ENCODE results near the gene B4GALT6.
A peak's percentile ranks its signal among the peaks of the same experiment; 100 is the strongest.

B4GALT6 gene

DNA sequence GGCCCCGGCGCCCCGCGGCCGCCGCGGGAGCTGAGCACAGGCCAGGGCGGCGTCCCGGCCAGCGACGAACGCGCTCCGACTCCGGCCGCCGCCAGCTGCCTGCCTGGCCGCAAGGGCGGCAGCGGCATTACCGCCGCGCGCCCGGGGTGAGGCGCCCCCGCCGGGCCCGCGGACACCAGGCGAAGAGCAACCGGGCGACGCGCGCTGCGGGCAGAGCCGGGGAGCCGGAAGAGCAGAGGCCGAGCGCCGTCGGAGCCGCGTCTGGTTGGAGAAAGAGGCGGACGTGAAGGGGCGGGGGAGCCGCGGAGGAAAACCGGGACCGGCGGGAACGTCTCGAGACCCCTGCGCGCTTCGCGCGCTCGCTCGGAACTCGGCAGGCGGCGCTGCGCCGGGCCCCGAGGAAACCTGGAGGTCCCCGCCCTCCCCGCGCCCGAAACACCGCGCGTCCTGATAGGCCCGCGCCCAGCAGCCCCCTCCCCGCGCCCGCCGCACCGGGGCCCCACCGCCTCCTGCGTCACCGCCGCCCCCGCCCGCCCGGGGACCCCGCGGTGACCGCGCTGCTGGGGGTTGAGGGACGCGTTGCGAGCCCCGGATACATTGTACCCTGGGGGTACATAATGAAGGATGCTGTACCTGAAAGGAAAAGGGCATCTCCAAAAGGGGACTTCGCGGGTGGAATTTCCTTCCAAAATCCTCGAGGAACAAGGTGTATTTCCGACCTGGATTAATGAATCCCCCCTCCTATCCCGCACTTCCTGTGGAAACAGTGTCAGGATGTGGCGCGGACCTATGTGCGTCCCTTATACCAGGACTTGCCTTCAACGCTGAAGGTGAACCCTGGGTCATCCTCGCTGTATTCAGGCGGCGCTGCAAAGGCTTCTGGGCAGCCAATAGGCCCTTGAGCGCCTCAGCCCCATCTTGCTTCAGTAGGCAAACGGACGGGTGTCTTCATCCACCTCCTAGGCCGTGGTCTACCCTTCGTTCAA lies 1.0 kb upstream of the B4GALT6 start:
- Histone ChIP-seq H3K27ac (ENCODE audit: low read depth, low read length) (peak overlapping the region; percentile 40), H3K36me3 (ENCODE audit: control insufficient read depth, insufficient read depth, low read length) (no peaks in the 10 kb centered on the region), H3K4me1 (ENCODE audit: control insufficient read depth, insufficient read depth, low read length) (peaks cover 4% of the 10 kb centered on the region), H3K9ac (ENCODE audit: low read length) (no peak overlapping the region), H3K27me3 (ENCODE audit: control insufficient read depth, insufficient read depth, low read length) (no peaks in the 10 kb centered on the region), H3K4me3 (ENCODE audit: low read length) (peak overlapping the region; percentile 78)

DNA sequence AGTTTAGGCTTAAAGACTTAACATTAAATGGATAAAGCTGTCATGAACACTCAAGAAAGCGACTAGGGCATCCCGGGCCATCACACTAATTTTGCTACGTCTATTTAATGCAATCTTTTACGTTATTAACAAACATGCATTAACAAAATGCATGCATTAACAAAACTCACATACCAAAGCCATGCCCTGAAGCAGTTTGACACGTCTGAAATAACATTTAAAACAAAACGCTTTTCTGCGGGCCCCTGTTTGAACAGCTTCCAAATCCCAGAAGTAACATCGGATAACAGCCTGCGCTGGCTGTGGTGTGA lies 458 bp downstream of the B4GALT6 start:
- Histone ChIP-seq H3K4me3 (ENCODE audit: low read length) (peak overlapping the region; percentile 78), H3K27me3 (ENCODE audit: control insufficient read depth, insufficient read depth, low read length) (no peaks in the 10 kb centered on the region), H3K4me1 (ENCODE audit: control insufficient read depth, insufficient read depth, low read length) (peaks cover 4% of the 10 kb centered on the region), H3K36me3 (ENCODE audit: control insufficient read depth, insufficient read depth, low read length) (no peaks in the 10 kb centered on the region), H3K27ac (ENCODE audit: low read depth, low read length) (no peak overlapping the region), H3K9ac (ENCODE audit: low read length) (no peak overlapping the region)

DNA sequence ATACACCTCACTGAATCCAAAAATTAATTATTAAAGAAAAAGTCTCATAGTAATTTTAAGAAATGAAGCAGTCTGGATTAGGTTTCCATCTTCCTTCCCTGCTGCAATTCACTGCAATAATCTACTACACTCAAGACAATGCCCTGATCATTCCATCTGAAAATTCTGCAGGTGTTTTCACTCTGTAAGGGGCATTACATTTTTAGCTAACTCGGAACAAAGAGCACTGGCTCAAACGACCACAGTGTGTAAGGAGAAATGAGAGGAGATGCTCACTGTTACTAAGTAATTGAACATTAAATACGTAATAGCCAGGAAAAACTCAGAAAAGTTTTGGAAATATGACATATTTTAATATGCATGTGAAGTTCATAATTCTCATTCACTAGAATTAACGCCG lies 1.3 kb downstream of the B4GALT6 start:
- Histone ChIP-seq H3K4me3 (ENCODE audit: low read length) (no peak overlapping the region), H3K4me1 (ENCODE audit: control insufficient read depth, insufficient read depth, low read length) (peaks cover 4% of the 10 kb centered on the region), H3K27ac (ENCODE audit: low read depth, low read length) (no peak overlapping the region), H3K27me3 (ENCODE audit: control insufficient read depth, insufficient read depth, low read length) (no peaks in the 10 kb centered on the region), H3K9ac (ENCODE audit: low read length) (no peak overlapping the region), H3K36me3 (ENCODE audit: control insufficient read depth, insufficient read depth, low read length) (no peaks in the 10 kb centered on the region)

DNA sequence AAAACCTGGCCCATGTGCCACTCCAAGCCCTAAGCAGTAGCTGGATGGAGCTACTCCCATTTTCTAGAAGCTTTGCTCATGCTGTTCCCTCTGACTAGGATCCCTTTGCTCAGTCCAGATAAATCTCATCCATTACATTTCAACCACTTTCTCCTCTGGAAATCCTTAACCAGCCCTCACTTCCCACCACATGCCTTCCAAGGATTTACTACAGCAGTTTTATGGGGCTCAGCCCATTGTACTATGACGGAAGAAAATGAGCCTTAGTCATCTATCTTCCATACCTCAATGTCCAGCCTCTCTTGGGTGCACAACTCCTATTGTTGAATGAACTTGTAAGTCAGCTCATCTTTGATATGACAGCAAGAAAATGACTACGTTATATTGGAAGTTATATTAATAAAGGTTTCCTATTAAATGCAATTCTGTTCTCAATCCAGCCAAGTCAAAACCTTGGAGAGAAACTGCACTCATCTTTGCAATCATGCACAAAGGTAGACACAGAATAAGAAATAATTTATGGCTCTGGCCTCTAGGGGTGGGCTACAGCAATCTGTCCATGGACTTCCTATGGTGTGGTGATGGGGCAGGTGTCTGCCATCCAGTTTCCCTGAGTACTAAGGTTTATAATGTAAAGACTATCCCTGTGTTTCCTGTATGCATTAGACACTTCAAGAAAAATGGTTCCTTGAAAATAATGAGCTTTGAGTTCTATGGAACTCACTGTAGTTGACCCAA lies 3.4 kb downstream of the B4GALT6 start:
- Histone ChIP-seq H3K4me1 (ENCODE audit: control insufficient read depth, insufficient read depth, low read length) (peaks cover 4% of the 10 kb centered on the region), H3K36me3 (ENCODE audit: control insufficient read depth, insufficient read depth, low read length) (no peaks in the 10 kb centered on the region), H3K27ac (ENCODE audit: low read depth, low read length) (no peak overlapping the region), H3K9ac (ENCODE audit: low read length) (no peak overlapping the region), H3K27me3 (ENCODE audit: control insufficient read depth, insufficient read depth, low read length) (no peaks in the 10 kb centered on the region), H3K4me3 (ENCODE audit: low read length) (no peak overlapping the region)

DNA sequence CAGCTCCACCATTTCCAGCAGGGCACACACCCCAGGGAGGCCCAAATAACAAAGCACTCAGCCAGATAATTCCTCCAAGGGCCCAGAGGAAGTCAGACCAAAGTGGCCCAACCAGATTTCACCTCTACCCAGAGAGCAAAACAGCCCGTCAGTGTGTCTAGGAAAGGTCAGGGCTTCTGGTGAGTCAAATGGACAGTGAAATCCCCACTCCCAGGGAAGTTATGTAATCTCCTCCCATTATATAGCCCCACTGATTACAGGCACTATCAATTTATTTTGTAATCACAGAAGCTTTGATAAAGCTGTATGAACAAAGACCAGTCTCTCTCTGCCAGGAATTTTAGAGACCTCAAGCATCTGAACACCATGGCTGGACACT lies 4.0 kb downstream of the B4GALT6 start:
- no peak overlapping the region for H3K9ac ChIP-seq (ENCODE audit: low read length)
- H3K4me3 ChIP-seq (ENCODE audit: low read length): no peak overlapping the region
- H3K27me3 ChIP-seq (ENCODE audit: control insufficient read depth, insufficient read depth, low read length): no peaks in the 10 kb centered on the region
- no peak overlapping the region for H3K27ac ChIP-seq (ENCODE audit: low read depth, low read length)
- H3K36me3 ChIP-seq (ENCODE audit: control insufficient read depth, insufficient read depth, low read length): no peaks in the 10 kb centered on the region
- no peaks in the 10 kb centered on the region for H3K4me1 ChIP-seq (ENCODE audit: control insufficient read depth, insufficient read depth, low read length)

DNA sequence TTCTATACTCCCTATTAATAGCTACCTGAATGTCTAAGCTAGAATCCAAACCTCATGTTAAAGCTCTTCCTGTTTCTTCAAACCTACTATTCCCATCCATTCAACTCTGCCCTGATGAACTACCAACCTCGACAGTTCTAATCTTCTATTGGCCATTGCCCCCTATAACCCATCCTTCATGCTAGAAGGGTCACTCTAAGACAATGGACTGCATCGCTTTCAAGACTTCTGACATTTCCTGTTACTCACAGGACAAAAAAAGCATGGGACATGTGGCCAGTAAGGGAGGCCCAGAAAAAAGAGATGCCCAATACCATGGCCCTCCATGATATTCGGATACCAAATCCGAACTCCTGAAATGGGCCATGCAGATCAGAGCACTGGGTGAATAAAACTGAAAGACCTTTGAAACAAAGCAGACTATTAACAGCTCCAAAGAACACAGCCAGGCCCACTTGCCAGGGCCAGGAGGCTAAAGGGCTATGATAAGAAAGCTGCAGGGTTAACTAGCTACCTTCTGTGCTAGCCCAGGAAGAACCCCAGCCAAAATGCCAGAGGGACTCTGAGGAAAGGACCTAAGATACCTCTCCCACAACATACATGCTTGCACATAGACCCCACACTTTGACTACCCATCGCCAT lies 4.5 kb downstream of the B4GALT6 start:
- H3K9ac ChIP-seq (ENCODE audit: low read length): no peak overlapping the region
- H3K36me3 ChIP-seq (ENCODE audit: control insufficient read depth, insufficient read depth, low read length): no peaks in the 10 kb centered on the region
- no peak overlapping the region for H3K27ac ChIP-seq (ENCODE audit: low read depth, low read length)
- H3K4me1 ChIP-seq (ENCODE audit: control insufficient read depth, insufficient read depth, low read length): no peaks in the 10 kb centered on the region
- H3K27me3 ChIP-seq (ENCODE audit: control insufficient read depth, insufficient read depth, low read length): no peaks in the 10 kb centered on the region
- no peak overlapping the region for H3K4me3 ChIP-seq (ENCODE audit: low read length)

DNA sequence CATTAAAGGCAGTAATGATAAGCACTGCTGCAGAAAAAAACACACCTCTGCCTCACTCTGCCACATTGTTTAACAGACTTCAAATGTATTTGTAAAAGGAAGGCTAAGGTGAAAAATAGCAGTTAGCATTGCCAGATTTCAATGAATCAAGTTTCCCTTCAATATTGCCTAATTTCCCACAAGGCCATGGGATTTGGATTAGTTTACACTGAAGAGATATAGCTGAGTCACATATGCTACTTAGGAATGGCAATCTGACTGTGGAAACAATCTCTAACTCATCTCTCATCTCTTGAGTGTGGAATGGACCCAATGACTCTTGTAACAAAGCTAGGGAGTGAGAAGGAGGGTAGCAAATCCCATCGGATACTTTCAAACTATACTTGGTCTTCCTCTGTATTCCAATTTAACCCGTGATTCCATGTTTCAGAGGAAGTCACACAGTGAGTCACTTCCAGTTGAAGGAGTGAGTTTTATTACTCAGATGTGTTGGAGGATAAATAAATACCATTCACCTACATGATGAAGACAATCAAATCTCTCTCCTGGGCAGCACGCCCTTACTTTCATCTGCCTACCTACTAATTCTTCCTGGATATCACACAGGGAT lies 5.1 kb downstream of the B4GALT6 start:
- Histone ChIP-seq H3K4me1 (ENCODE audit: control insufficient read depth, insufficient read depth, low read length) (no peaks in the 10 kb centered on the region), H3K9ac (ENCODE audit: low read length) (no peak overlapping the region), H3K4me3 (ENCODE audit: low read length) (no peak overlapping the region), H3K27me3 (ENCODE audit: control insufficient read depth, insufficient read depth, low read length) (no peaks in the 10 kb centered on the region), H3K36me3 (ENCODE audit: control insufficient read depth, insufficient read depth, low read length) (no peaks in the 10 kb centered on the region), H3K27ac (ENCODE audit: low read depth, low read length) (no peak overlapping the region)

DNA sequence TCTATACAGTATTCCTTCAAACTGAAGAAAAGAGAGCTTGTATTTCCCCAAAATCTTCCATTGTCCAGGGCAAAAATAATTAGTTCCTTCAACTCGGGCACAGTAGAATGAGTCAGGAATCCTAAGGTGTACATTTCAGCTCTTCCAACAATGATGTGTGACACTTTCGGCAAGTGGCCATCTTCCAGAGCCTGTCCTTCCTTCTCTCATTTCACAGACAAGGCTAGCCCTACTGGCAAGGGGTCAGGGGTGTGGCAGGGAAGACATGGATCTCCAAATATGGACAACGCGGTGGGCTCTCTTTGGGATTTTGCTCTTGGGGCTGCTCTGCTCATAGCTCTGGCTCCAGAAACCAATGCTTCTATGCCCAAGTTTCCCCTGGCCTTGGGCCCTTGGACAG lies 6.0 kb downstream of the B4GALT6 start:
- Histone ChIP-seq H3K27ac (ENCODE audit: low read depth, low read length) (no peak overlapping the region), H3K4me3 (ENCODE audit: low read length) (no peak overlapping the region), H3K36me3 (ENCODE audit: control insufficient read depth, insufficient read depth, low read length) (no peaks in the 10 kb centered on the region), H3K27me3 (ENCODE audit: control insufficient read depth, insufficient read depth, low read length) (no peaks in the 10 kb centered on the region), H3K9ac (ENCODE audit: low read length) (no peak overlapping the region), H3K4me1 (ENCODE audit: control insufficient read depth, insufficient read depth, low read length) (no peaks in the 10 kb centered on the region)

DNA sequence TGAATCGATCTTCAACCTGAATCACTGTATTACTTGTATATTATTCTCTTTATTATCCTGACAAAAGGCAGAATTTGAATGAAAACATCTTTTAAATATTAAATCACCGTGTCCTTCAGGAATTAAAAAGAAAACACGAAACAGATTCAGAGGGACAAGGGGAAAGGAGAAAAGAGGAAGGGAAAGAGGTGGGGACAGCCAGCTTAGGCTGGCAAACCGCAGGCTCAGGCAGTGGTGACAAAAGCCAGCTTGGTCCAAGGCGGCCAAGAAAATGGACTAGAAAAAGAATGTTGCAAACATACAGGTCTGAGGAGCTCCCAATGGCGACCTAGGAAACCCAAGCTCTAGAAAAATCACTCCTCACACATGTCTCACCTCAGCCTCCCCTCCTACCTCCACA lies 6.8 kb downstream of the B4GALT6 start:
- H3K4me1 ChIP-seq (ENCODE audit: control insufficient read depth, insufficient read depth, low read length): no peaks in the 10 kb centered on the region
- H3K36me3 ChIP-seq (ENCODE audit: control insufficient read depth, insufficient read depth, low read length): no peaks in the 10 kb centered on the region
- H3K4me3 ChIP-seq (ENCODE audit: low read length): no peak overlapping the region
- H3K27me3 ChIP-seq (ENCODE audit: control insufficient read depth, insufficient read depth, low read length): no peaks in the 10 kb centered on the region
- no peak overlapping the region for H3K27ac ChIP-seq (ENCODE audit: low read depth, low read length)
- no peak overlapping the region for H3K9ac ChIP-seq (ENCODE audit: low read length)

DNA sequence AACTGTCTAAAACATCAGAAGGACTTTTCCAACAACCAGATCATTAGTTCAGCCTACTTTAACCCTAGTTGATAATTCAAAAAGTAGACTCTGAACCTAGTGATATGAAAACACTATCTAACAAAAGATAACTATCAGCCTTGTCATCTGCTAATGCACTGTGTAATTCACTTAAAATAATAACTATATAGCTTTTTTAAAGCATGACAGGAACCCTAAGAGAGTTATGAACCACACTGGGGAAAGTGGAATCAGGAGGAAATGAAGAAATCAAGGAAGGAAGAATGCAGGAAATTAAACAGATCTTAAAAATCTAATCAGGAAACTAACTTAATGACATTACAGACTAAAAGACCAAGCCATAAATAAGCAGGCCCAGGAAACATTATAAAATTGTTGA lies 9.0 kb downstream of the B4GALT6 start:
- Histone ChIP-seq H3K4me1 (ENCODE audit: control insufficient read depth, insufficient read depth, low read length) (no peaks in the 10 kb centered on the region), H3K27me3 (ENCODE audit: control insufficient read depth, insufficient read depth, low read length) (no peaks in the 10 kb centered on the region), H3K9ac (ENCODE audit: low read length) (no peak overlapping the region), H3K36me3 (ENCODE audit: control insufficient read depth, insufficient read depth, low read length) (no peaks in the 10 kb centered on the region), H3K4me3 (ENCODE audit: low read length) (no peak overlapping the region), H3K27ac (ENCODE audit: low read depth, low read length) (no peak overlapping the region)

DNA sequence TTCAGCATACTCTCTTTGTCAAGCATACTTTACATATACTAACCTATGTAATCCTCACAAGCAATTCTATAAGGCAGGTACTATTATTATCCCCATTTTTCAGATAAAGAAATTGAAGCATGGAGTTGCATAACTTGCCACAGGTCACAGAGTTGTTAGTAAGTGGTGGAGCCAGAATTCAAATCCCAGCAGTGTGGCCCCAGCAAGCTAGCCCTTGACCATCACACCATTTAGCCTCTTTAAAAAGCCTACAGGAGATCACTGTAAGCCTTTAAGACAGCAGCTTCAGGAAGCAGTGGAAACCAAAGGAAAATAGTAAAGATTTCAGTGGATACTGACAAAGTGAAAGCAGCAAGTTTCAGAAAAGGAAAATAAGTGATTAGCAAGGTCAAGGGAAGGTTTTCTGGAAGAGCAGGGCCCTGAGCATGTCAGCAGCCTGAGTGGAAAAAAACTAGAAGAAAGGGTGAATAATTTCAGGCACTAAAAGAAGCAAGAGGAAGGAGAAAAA lies 11.7 kb downstream of the B4GALT6 start:
- H3K4me3 ChIP-seq (ENCODE audit: low read length): no peak overlapping the region
- H3K4me1 ChIP-seq (ENCODE audit: control insufficient read depth, insufficient read depth, low read length): no peaks in the 10 kb centered on the region
- no peaks in the 10 kb centered on the region for H3K36me3 ChIP-seq (ENCODE audit: control insufficient read depth, insufficient read depth, low read length)
- no peaks in the 10 kb centered on the region for H3K27me3 ChIP-seq (ENCODE audit: control insufficient read depth, insufficient read depth, low read length)
- H3K27ac ChIP-seq (ENCODE audit: low read depth, low read length): no peak overlapping the region
- no peak overlapping the region for H3K9ac ChIP-seq (ENCODE audit: low read length)

DNA sequence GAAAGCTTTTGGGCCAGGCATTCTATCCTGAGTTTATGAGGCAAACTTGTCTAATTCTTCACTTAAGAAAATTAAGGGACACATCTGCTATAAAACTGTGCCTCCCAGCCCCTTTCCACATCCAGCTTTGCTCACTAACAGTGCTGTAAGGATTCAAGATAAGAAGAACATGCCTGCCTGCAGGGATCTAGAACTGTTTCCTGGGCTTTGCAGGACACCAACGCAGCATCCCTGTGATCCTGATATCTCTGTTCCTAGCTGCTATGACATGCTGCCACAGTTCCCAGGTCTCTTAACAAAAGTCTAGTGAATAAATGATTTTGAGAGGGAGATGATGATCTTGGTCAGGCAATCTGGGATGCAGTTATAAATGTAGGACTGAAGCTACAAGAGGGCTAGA lies 12.4 kb downstream of the B4GALT6 start:
- H3K27me3 ChIP-seq (ENCODE audit: control insufficient read depth, insufficient read depth, low read length): no peaks in the 10 kb centered on the region
- H3K9ac ChIP-seq (ENCODE audit: low read length): no peak overlapping the region
- H3K27ac ChIP-seq (ENCODE audit: low read depth, low read length): no peak overlapping the region
- no peaks in the 10 kb centered on the region for H3K36me3 ChIP-seq (ENCODE audit: control insufficient read depth, insufficient read depth, low read length)
- no peaks in the 10 kb centered on the region for H3K4me1 ChIP-seq (ENCODE audit: control insufficient read depth, insufficient read depth, low read length)
- H3K4me3 ChIP-seq (ENCODE audit: low read length): no peak overlapping the region

Measured in rectal smooth muscle tissue (tissue), 1 donor.